ENCODE measurements around the gene RBM26. TPM values are rescaled to one million over a fixed set of nuclear protein-coding genes. Genes with fewer than 3 reads are reported as not detected.

RBM26 gene
- polyA plus RNA-seq, 1 donor from 2014 or later: 112 TPM

DNA sequence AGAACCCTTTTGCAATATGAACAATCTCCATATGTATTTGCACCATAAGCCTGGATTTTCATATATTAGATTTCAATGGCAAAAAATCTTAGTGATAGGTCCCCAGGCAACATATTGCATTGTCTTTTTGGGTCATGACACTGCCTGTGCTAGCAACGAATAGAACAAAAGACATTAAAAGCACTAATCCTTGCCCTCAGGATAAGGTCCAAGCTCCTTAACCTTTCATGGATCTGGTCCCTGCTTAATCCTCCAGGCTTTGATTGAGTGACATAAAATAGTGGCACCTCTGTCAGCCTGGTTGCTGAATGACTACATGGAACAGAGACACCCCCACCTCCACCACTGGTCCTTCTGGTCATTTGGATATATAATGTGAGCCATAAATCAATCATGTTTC, 134.4 kb downstream of the RBM26 start:
- H2AFZ ChIP-seq (ENCODE audit: low read depth, low read length): no peak overlapping the region
- no peaks in the 10 kb centered on the region for H3K36me3 ChIP-seq (ENCODE audit: insufficient read depth, low read length)
- H4K20me1 ChIP-seq (ENCODE audit: insufficient read depth): no peaks in the 10 kb centered on the region
- no peaks in the 10 kb centered on the region for H3K79me2 ChIP-seq (replicated peaks; ENCODE audit: insufficient read depth, low read length)
- no peaks in the 10 kb centered on the region for H3K9me2 ChIP-seq (ENCODE audit: insufficient read depth, low read length)
- no peaks in the 10 kb centered on the region for H3K9me3 ChIP-seq (ENCODE audit: low read length)
- no peak overlapping the region for H3K4me3 ChIP-seq (ENCODE audit: low read length)
- no peak for TF ChIP-seq EZH2 (IDR thresholded peaks at IDR 0.05; ENCODE audit: borderline replicate concordance, insufficient read depth, low read length, poor library complexity, severe bottlenecking)
- TF ChIP-seq, protein P1, sequence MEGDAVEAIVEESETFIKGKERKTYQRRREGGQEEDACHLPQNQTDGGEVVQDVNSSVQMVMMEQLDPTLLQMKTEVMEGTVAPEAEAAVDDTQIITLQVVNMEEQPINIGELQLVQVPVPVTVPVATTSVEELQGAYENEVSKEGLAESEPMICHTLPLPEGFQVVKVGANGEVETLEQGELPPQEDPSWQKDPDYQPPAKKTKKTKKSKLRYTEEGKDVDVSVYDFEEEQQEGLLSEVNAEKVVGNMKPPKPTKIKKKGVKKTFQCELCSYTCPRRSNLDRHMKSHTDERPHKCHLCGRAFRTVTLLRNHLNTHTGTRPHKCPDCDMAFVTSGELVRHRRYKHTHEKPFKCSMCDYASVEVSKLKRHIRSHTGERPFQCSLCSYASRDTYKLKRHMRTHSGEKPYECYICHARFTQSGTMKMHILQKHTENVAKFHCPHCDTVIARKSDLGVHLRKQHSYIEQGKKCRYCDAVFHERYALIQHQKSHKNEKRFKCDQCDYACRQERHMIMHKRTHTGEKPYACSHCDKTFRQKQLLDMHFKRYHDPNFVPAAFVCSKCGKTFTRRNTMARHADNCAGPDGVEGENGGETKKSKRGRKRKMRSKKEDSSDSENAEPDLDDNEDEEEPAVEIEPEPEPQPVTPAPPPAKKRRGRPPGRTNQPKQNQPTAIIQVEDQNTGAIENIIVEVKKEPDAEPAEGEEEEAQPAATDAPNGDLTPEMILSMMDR (IDR thresholded peaks at IDR 0.05; ENCODE audit: poor library complexity, severe bottlenecking): no peak
- no peak for TF ChIP-seq SMC3 (conservative IDR thresholded peaks at IDR 0.05; ENCODE audit: poor library complexity)
- TF ChIP-seq EP300 (conservative IDR thresholded peaks at IDR 0.05; ENCODE audit: poor library complexity, severe bottlenecking): no peak
- TF ChIP-seq REST (IDR thresholded peaks at IDR 0.05; ENCODE audit: borderline replicate concordance): no peak
- TF ChIP-seq POLR2AphosphoS5 (IDR thresholded peaks at IDR 0.05): no peak
- no peak for TF ChIP-seq RAD21 (conservative IDR thresholded peaks at IDR 0.05)
- no peak for TF ChIP-seq MXI1 (conservative IDR thresholded peaks at IDR 0.05; ENCODE audit: poor library complexity, severe bottlenecking)
- no peak for TF ChIP-seq TAF1 (IDR thresholded peaks at IDR 0.05; ENCODE audit: low read depth)
- no peaks in the 10 kb centered on the region for H3F3A ChIP-seq (ENCODE audit: insufficient read depth, low read length, poor library complexity, severe bottlenecking)
- H3K27me3 ChIP-seq (ENCODE audit: insufficient read depth, low read depth, low read length): no peaks in the 10 kb centered on the region
- H3K27ac ChIP-seq (ENCODE audit: low read length): no peak overlapping the region
- no peak overlapping the region for H3K4me2 ChIP-seq (ENCODE audit: low read length)
- H3K9ac ChIP-seq (ENCODE audit: low read length): no peak overlapping the region

GRCh38 chr13:79270859-79271258, 135.2 kb downstream of the RBM26 start:
- Histone ChIP-seq H3F3A (ENCODE audit: insufficient read depth, low read length, poor library complexity, severe bottlenecking) (no peaks in the 10 kb centered on the region), H3K4me3 (ENCODE audit: low read length) (no peak overlapping the region), H3K9me3 (ENCODE audit: low read length) (no peaks in the 10 kb centered on the region), H3K79me2 (replicated peaks; ENCODE audit: insufficient read depth, low read length) (no peaks in the 10 kb centered on the region), H3K36me3 (ENCODE audit: insufficient read depth, low read length) (no peaks in the 10 kb centered on the region), H3K9me2 (ENCODE audit: insufficient read depth, low read length) (no peaks in the 10 kb centered on the region), H3K9ac (ENCODE audit: low read length) (no peak overlapping the region), H3K27me3 (ENCODE audit: insufficient read depth, low read depth, low read length) (no peaks in the 10 kb centered on the region), H4K20me1 (ENCODE audit: insufficient read depth) (no peaks in the 10 kb centered on the region), H3K27ac (ENCODE audit: low read length) (no peak overlapping the region), H3K4me2 (ENCODE audit: low read length) (no peak overlapping the region), H2AFZ (ENCODE audit: low read depth, low read length) (no peak overlapping the region)
- TF ChIP-seq TAF1 (IDR thresholded peaks at IDR 0.05; ENCODE audit: low read depth): no peak
- no peak for TF ChIP-seq EZH2 (IDR thresholded peaks at IDR 0.05; ENCODE audit: borderline replicate concordance, insufficient read depth, low read length, poor library complexity, severe bottlenecking)
- no peak for TF ChIP-seq EP300 (conservative IDR thresholded peaks at IDR 0.05; ENCODE audit: poor library complexity, severe bottlenecking)
- TF ChIP-seq, protein P1 (IDR thresholded peaks at IDR 0.05; ENCODE audit: poor library complexity, severe bottlenecking): no peak

Small RNA genes lying within 50 kb of the gene (small RNA-seq; reads per million reads assigned to genes)
- gene RNA5SP33: 0 reads per million in 3 experiments

Other genes with a start within 250 kb of the RBM26 start
- gene NDFIP2, start 74.9 kb upstream of the RBM26 start, polyA plus RNA-seq: 32.0 and 41.2 TPM in 2 replicates

All from neural cell (in vitro differentiated cells).